ENCODE results near the gene IVL.

DNA sequence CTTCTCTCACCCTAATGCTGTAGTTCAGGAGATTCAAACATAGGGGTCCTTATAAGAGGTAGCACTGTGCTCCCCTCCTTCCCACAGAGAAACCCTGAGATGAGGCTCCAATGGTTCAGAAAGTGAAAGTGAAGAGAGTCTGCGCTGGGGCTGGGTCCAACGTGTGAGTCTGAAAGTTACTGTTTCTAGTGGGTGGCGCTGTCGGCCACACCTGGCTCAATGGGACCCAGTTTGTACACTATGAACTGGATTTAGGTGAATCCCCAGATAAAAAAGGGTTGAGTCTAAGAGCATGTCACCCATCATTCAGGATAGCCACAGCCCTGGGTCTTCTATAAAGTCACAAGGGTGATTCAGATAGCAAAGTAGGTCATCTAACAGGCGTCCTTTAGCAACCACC lies 27.4 kb upstream of the IVL start:
- TF ChIP-seq, protein P1, sequence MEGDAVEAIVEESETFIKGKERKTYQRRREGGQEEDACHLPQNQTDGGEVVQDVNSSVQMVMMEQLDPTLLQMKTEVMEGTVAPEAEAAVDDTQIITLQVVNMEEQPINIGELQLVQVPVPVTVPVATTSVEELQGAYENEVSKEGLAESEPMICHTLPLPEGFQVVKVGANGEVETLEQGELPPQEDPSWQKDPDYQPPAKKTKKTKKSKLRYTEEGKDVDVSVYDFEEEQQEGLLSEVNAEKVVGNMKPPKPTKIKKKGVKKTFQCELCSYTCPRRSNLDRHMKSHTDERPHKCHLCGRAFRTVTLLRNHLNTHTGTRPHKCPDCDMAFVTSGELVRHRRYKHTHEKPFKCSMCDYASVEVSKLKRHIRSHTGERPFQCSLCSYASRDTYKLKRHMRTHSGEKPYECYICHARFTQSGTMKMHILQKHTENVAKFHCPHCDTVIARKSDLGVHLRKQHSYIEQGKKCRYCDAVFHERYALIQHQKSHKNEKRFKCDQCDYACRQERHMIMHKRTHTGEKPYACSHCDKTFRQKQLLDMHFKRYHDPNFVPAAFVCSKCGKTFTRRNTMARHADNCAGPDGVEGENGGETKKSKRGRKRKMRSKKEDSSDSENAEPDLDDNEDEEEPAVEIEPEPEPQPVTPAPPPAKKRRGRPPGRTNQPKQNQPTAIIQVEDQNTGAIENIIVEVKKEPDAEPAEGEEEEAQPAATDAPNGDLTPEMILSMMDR (conservative IDR thresholded peaks at IDR 0.05; ENCODE audit: low read length), result no peak
- TF ChIP-seq EZH2phosphoT487 (IDR thresholded peaks at IDR 0.05; ENCODE audit: borderline replicate concordance), result no peak
